Liver (tissue), 9 donors: ENCODE data around the gene CTDSP2. TPM values are rescaled to one million over a fixed set of nuclear protein-coding genes. Genes with fewer than 3 reads are reported as not detected.

Experiments
- DNase-seq: peaks from one replicate; pipeline ENCODE4 v3.0.0-alpha.2; 2017; ENCODE audit warnings: low spot score
- H3K27ac ChIP-seq, 2 donors: one replicate each; pipeline ENCODE4 v1.7.0; 2013; ENCODE audit warnings: inconsistent platforms in 2 of 2, low read length in 2 of 2, control low read depth in 1 of 2, low read depth in 1 of 2, mild to moderate bottlenecking in 1 of 2
- H3K27me3 ChIP-seq, 4 donors: one replicate each; pipeline versions ENCODE4 v1.6.1 to v1.7.0; 2013; ENCODE audit warnings: low read length in 3 of 4, inconsistent platforms in 1 of 4, mild to moderate bottlenecking in 1 of 4, moderate library complexity in 1 of 4; ENCODE audit not compliant: control insufficient read depth in 4 of 4, insufficient read depth in 4 of 4
- H3K36me3 ChIP-seq, 4 donors: one replicate each; pipeline versions ENCODE4 v1.6.1 to v1.7.0; 2013; ENCODE audit warnings: low read length in 3 of 4, mild to moderate bottlenecking in 3 of 4, low read depth in 1 of 4, moderate library complexity in 1 of 4; ENCODE audit not compliant: control insufficient read depth in 4 of 4, insufficient read depth in 3 of 4
- H3K4me1 ChIP-seq, 4 donors: one replicate each; pipeline versions ENCODE4 v1.6.1 to v1.7.0; 2013; ENCODE audit warnings: low read length in 3 of 4, mild to moderate bottlenecking in 3 of 4, moderate library complexity in 1 of 4; ENCODE audit not compliant: control insufficient read depth in 4 of 4, insufficient read depth in 4 of 4
- H3K4me3 ChIP-seq, 3 donors: one replicate each; pipeline versions ENCODE4 v1.6.1 to v1.7.0; 2013; ENCODE audit warnings: low read length in 3 of 3, control low read depth in 1 of 3, low read depth in 1 of 3, mild to moderate bottlenecking in 1 of 3
- H3K9ac ChIP-seq, 2 donors: one replicate each; pipeline ENCODE4 v1.7.0; 2013; ENCODE audit warnings: low read length in 2 of 2, mild to moderate bottlenecking in 2 of 2, moderate library complexity in 2 of 2, control low read depth in 1 of 2, low read depth in 1 of 2
- H3K9me3 ChIP-seq, 4 donors: one replicate each; pipeline versions ENCODE4 v1.6.1 to v1.7.0; 2013; ENCODE audit warnings: low read length in 3 of 4; ENCODE audit not compliant: control insufficient read depth in 4 of 4
- ATF3 ChIP-seq: IDR thresholded peaks from 2 replicates; pipeline ENCODE4 v1.6.1; 2016; ENCODE audit warnings: antibody characterized with exemption
- EGR1 ChIP-seq, 2 donors: IDR thresholded peaks; 2 replicates each; pipeline ENCODE4 v1.6.1; 2016 to 2018; ENCODE audit warnings: antibody characterized with exemption in 2 of 2, low read depth in 2 of 2
- FOXA1 ChIP-seq: IDR thresholded peaks from 2 replicates; pipeline ENCODE4 v1.6.1; 2016; ENCODE audit warnings: antibody characterized with exemption
- FOXA2 ChIP-seq: IDR thresholded peaks from 2 replicates; pipeline ENCODE4 v1.6.1; 2016; ENCODE audit warnings: antibody characterized with exemption
- GABPA ChIP-seq, 2 donors: IDR thresholded peaks in 1 of 2; conservative IDR thresholded peaks in 1 of 2; 2 replicates each; pipeline ENCODE4 v1.6.1; 2016; ENCODE audit warnings: antibody characterized with exemption in 2 of 2, mild to moderate bottlenecking in 1 of 2, moderate library complexity in 1 of 2
- HNF4A ChIP-seq, 2 donors: conservative IDR thresholded peaks; 2 replicates each; pipeline ENCODE4 v1.6.1; 2016; ENCODE audit warnings: antibody characterized with exemption in 2 of 2, mild to moderate bottlenecking in 2 of 2
- HNF4G ChIP-seq: IDR thresholded peaks from 2 replicates; pipeline ENCODE4 v1.6.1; 2016; ENCODE audit warnings: antibody characterized with exemption
- JUND ChIP-seq, 2 donors: IDR thresholded peaks; 2 replicates each; pipeline ENCODE4 v1.6.1; 2016; ENCODE audit warnings: antibody characterized with exemption in 2 of 2
- MAX ChIP-seq: IDR thresholded peaks from 2 replicates; pipeline ENCODE4 v1.6.1; 2016; ENCODE audit warnings: antibody characterized with exemption
- NR2F2 ChIP-seq: IDR thresholded peaks from 2 replicates; pipeline ENCODE4 v1.6.1; 2016; ENCODE audit warnings: antibody characterized with exemption
- RAD21 ChIP-seq, 2 donors: IDR thresholded peaks; 2 replicates each; pipeline ENCODE4 v1.6.1; 2016; ENCODE audit warnings: antibody characterized with exemption in 2 of 2, mild to moderate bottlenecking in 2 of 2
- RXRA ChIP-seq, 2 donors: IDR thresholded peaks; 2 replicates each; pipeline ENCODE4 v1.6.1; 2017 to 2018; ENCODE audit warnings: antibody characterized with exemption in 2 of 2, mild to moderate bottlenecking in 1 of 2
- SP1 ChIP-seq: IDR thresholded peaks from 2 replicates; pipeline ENCODE4 v1.6.1; 2018; ENCODE audit warnings: antibody characterized with exemption, mild to moderate bottlenecking
- TAF1 ChIP-seq: conservative IDR thresholded peaks from 2 replicates; pipeline ENCODE4 v1.6.1; 2016; ENCODE audit warnings: antibody characterized with exemption, mild to moderate bottlenecking
- YY1 ChIP-seq: IDR thresholded peaks from 2 replicates; pipeline ENCODE4 v1.6.1; 2016; ENCODE audit warnings: antibody characterized with exemption, mild to moderate bottlenecking
- WGBS: extraction: QIAGEN DNeasy Blood & Tissue Kit; methylation state at CpG from one replicate; pipeline ENCODE4 v1.1.7; 2013; 5-methylcytosine and 5-hydroxymethylcytosine counted together
- polyA plus RNA-seq, 2 donors: library from polyadenylated mRNA; stranded (reverse) in 1 of 2; unstranded in 1 of 2; fragments of 200-250 nt in 1 of 2; fragments of >200 nt in 1 of 2; fragmentation: Nextera tagmentation in 1 of 2; extraction: Ambion mirVana in 1 of 2; gene quantifications; one replicate each; pipeline versions ENCODE4 v1.2.1 to v1.2.3, GENCODE V29; 2013 to 2015
- total RNA-seq, 2 donors: library from RNA; depleted of rRNA; stranded (reverse); fragments of >200 nt; gene quantifications; one replicate each; pipeline ENCODE4 v1.2.3, GENCODE V29; 2014
- TF ChIP-seq, protein P1 (sequence below): fragments of 150-350 bp; IDR thresholded peaks from 2 replicates; pipeline ENCODE4 v1.5.1; 2017; ENCODE audit warnings: improper control_type of control experiment, low read depth, low read length; ENCODE audit not compliant: missing input control
- TF ChIP-seq, protein P2 (sequence below): IDR thresholded peaks from 2 replicates; pipeline ENCODE4 v1.6.1; 2016; ENCODE audit warnings: antibody characterized with exemption
- TF ChIP-seq, protein P3 (sequence below): IDR thresholded peaks from 2 replicates; pipeline ENCODE4 v1.6.1; 2016; ENCODE audit warnings: antibody characterized with exemption, mild to moderate bottlenecking
- donor health status: healthy.
- donor health status: healthy.
- donor health status: healthy.
- donor health status: healthy.
- donor health status: healthy.

Gene CTDSP2
- total and polyA plus RNA-seq, 4 donors: 20.1 to 60.9 (median 43.7) TPM

- TF ChIP-seq, protein P1, sequence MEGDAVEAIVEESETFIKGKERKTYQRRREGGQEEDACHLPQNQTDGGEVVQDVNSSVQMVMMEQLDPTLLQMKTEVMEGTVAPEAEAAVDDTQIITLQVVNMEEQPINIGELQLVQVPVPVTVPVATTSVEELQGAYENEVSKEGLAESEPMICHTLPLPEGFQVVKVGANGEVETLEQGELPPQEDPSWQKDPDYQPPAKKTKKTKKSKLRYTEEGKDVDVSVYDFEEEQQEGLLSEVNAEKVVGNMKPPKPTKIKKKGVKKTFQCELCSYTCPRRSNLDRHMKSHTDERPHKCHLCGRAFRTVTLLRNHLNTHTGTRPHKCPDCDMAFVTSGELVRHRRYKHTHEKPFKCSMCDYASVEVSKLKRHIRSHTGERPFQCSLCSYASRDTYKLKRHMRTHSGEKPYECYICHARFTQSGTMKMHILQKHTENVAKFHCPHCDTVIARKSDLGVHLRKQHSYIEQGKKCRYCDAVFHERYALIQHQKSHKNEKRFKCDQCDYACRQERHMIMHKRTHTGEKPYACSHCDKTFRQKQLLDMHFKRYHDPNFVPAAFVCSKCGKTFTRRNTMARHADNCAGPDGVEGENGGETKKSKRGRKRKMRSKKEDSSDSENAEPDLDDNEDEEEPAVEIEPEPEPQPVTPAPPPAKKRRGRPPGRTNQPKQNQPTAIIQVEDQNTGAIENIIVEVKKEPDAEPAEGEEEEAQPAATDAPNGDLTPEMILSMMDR: no peak
- no peak for TF ChIP-seq FOXA1
- no peak for TF ChIP-seq JUND (IDR thresholded peaks at IDR 0.05)
- TF ChIP-seq, protein P2, sequence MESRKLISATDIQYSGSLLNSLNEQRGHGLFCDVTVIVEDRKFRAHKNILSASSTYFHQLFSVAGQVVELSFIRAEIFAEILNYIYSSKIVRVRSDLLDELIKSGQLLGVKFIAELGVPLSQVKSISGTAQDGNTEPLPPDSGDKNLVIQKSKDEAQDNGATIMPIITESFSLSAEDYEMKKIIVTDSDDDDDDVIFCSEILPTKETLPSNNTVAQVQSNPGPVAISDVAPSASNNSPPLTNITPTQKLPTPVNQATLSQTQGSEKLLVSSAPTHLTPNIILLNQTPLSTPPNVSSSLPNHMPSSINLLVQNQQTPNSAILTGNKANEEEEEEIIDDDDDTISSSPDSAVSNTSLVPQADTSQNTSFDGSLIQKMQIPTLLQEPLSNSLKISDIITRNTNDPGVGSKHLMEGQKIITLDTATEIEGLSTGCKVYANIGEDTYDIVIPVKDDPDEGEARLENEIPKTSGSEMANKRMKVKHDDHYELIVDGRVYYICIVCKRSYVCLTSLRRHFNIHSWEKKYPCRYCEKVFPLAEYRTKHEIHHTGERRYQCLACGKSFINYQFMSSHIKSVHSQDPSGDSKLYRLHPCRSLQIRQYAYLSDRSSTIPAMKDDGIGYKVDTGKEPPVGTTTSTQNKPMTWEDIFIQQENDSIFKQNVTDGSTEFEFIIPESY: no peak
- TF ChIP-seq TAF1: no peak
- no peak for TF ChIP-seq EGR1 (IDR thresholded peaks at IDR 0.05; ENCODE audit: low read depth in 2 of 2)
These were observed 45.9 kb upstream of the CTDSP2 start (continued) for GRCh38 chr12:57892232-57892972.

DNA sequence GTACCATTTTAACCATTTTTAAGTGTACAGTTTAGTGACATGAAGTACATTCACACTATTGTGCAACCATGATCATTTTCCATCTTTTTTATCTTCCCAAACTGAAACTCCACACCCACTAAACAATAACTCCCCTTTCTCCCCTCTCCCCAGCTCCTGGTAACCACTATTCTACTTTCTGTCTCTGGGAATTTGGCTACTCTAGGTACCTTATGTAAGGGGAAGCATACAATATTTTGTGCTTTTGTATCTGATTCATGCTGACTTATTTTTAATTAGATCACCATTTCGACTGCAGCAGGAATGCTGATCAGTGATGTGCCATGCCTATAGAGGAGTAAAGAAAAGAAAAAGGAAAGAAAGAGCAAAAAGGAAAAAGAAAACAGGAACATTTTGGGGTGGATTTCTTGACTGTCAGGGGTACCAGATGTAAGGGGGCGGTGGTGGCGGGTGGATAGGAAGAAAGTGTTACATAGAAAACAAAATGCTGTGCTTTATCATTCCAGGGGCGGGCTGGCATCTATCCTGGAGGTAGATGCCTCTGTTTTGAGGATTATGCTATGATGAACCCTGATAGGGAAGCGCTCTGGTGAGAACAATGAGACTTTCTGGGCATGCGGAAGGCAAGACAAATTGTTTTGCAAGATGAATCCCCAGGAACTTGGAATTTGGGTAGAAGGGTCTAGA is 45.2 kb upstream of the CTDSP2 start:
- no peaks in the 10 kb centered on the region for H3K36me3 ChIP-seq
- H3K27ac ChIP-seq: peak overlapping the region; percentile 10 to 68
- no peaks in the 10 kb centered on the region for H3K27me3 ChIP-seq
- peaks cover 0 to 13% (median 1%) of the 10 kb centered on the region in 4 donors for H3K4me1 ChIP-seq
- DNase-seq: no peak
- H3K9ac ChIP-seq: no peak overlapping the region
- no peak for TF ChIP-seq TAF1
- TF ChIP-seq, protein P2: no peak
- no peak for TF ChIP-seq HNF4G
- TF ChIP-seq ATF3: no peak
- no peak for TF ChIP-seq GABPA (IDR thresholded peaks at IDR 0.05 in 1 of 2, conservative IDR thresholded peaks at IDR 0.05 in 1 of 2)
- TF ChIP-seq SP1: no peak
- TF ChIP-seq, protein P3, sequence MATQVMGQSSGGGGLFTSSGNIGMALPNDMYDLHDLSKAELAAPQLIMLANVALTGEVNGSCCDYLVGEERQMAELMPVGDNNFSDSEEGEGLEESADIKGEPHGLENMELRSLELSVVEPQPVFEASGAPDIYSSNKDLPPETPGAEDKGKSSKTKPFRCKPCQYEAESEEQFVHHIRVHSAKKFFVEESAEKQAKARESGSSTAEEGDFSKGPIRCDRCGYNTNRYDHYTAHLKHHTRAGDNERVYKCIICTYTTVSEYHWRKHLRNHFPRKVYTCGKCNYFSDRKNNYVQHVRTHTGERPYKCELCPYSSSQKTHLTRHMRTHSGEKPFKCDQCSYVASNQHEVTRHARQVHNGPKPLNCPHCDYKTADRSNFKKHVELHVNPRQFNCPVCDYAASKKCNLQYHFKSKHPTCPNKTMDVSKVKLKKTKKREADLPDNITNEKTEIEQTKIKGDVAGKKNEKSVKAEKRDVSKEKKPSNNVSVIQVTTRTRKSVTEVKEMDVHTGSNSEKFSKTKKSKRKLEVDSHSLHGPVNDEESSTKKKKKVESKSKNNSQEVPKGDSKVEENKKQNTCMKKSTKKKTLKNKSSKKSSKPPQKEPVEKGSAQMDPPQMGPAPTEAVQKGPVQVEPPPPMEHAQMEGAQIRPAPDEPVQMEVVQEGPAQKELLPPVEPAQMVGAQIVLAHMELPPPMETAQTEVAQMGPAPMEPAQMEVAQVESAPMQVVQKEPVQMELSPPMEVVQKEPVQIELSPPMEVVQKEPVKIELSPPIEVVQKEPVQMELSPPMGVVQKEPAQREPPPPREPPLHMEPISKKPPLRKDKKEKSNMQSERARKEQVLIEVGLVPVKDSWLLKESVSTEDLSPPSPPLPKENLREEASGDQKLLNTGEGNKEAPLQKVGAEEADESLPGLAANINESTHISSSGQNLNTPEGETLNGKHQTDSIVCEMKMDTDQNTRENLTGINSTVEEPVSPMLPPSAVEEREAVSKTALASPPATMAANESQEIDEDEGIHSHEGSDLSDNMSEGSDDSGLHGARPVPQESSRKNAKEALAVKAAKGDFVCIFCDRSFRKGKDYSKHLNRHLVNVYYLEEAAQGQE: no peak
- TF ChIP-seq EGR1 (IDR thresholded peaks at IDR 0.05; ENCODE audit: low read depth in 2 of 2): no peak
- TF ChIP-seq, protein P1: no peak
- TF ChIP-seq FOXA2: no peak
- no peak for TF ChIP-seq NR2F2
- TF ChIP-seq JUND (IDR thresholded peaks at IDR 0.05): no peak
- no peak for TF ChIP-seq MAX
- TF ChIP-seq YY1: no peak
- no peak for TF ChIP-seq RXRA (IDR thresholded peaks at IDR 0.05)
- TF ChIP-seq HNF4A (conservative IDR thresholded peaks at IDR 0.05): no peak
- TF ChIP-seq RAD21 (IDR thresholded peaks at IDR 0.05): no peak
- TF ChIP-seq FOXA1: no peak
- H3K4me3 ChIP-seq: no peak overlapping the region
- WGBS: 95% methylated on average over 6 of the region's 6 CpGs
- no peaks in the 10 kb centered on the region for H3K9me3 ChIP-seq
